HG03457 (cell line): Measurements from ENCODE around the gene SND1.

Experiments used
- ATAC-seq: cut with Tn5 transposase; IDR thresholded peaks from one replicate; pipeline ENCODE4 v1.9.1; 2021; ENCODE audit warnings: moderate number of reproducible peaks; ENCODE audit not compliant: unreplicated experiment

The SND1 gene

GRCh38 chr7:127979113-127979727 is 327.2 kb downstream of the SND1 start:
- ATAC-seq: no peak

GRCh38 chr7:127979728-127980126 is 327.7 kb downstream of the SND1 start:
- ATAC-seq: no peak

- ATAC-seq: no peak
Measured at GRCh38 chr7:127980901-127981300, 328.9 kb downstream of the SND1 start.

GRCh38 chr7:127981965-127982364 is 330.0 kb downstream of the SND1 start:
- no peak for ATAC-seq

GRCh38 chr7:127983804-127984332 is 331.9 kb downstream of the SND1 start:
- no peak for ATAC-seq

GRCh38 chr7:127986581-127987521 is 334.9 kb downstream of the SND1 start:
- no peak for ATAC-seq

GRCh38 chr7:127988751-127989150 is 336.8 kb downstream of the SND1 start:
- ATAC-seq: no peak

GRCh38 chr7:127993317-127993716 is 341.3 kb downstream of the SND1 start:
- no peak for ATAC-seq

- no peak for ATAC-seq
Measured at GRCh38 chr7:127993987-127994386, 342.0 kb downstream of the SND1 start.

GRCh38 chr7:127995156-127995880 is 343.3 kb downstream of the SND1 start:
- ATAC-seq: no peak

- ATAC-seq: no peak
Measured at GRCh38 chr7:127995881-127996215, 343.9 kb downstream of the SND1 start.

GRCh38 chr7:127996253-127997071 is 344.5 kb downstream of the SND1 start:
- ATAC-seq: no peak

GRCh38 chr7:127997226-127997922 is 345.4 kb downstream of the SND1 start:
- no peak for ATAC-seq

GRCh38 chr7:127998671-127999070 is 346.7 kb downstream of the SND1 start:
- ATAC-seq: no peak

GRCh38 chr7:128000048-128000447 is 348.1 kb downstream of the SND1 start:
- ATAC-seq: no peak

GRCh38 chr7:128000854-128001265 is 348.9 kb downstream of the SND1 start:
- no peak for ATAC-seq

GRCh38 chr7:128003167-128003566 is 351.2 kb downstream of the SND1 start:
- no peak for ATAC-seq

GRCh38 chr7:128003787-128004186 is 351.8 kb downstream of the SND1 start:
- no peak for ATAC-seq

GRCh38 chr7:128004623-128005022 is 352.6 kb downstream of the SND1 start:
- no peak for ATAC-seq

- ATAC-seq: no peak
Measured at GRCh38 chr7:128005117-128005516, 353.1 kb downstream of the SND1 start.
